ENCODE measurements around the gene MSLN. TPM values are rescaled to one million over a fixed set of nuclear protein-coding genes. Genes with fewer than 3 reads are reported as not detected.
"Not testable (repeated sequence)": the region's sequence is repeated elsewhere in the genome, so short reads cannot be mapped to it uniquely, and the experiment has no call there.

MSLN gene
- 0.34 TPM for polyA plus RNA-seq (ENCODE audit: insufficient read length)

- no peak for DNase-seq (ENCODE audit: low read depth)
These were observed at the start of gene MSLN for GRCh38 chr16:760545-761343. Gene MSLN, plus strand, starts transcription at chr16:760734. Its CDS starts 1,947 bp downstream, at chr16:762681.

- DNase-seq (ENCODE audit: low read depth), result no peak
These were observed 49.5 kb upstream of the MSLN start for GRCh38 chr16:711084-711483.

GRCh38 chr16:711548-712320 is 48.8 kb upstream of the MSLN start:
- no peak for DNase-seq (ENCODE audit: low read depth)

GRCh38 chr16:712740-713250 is 47.7 kb upstream of the MSLN start:
- DNase-seq (ENCODE audit: low read depth), result not testable (repeated sequence)

GRCh38 chr16:714079-714478 is 46.5 kb upstream of the MSLN start:
- no peak for DNase-seq (ENCODE audit: low read depth)

- no peak for DNase-seq (ENCODE audit: low read depth)
These were observed 45.7 kb upstream of the MSLN start, which contains the start of gene METRN for GRCh38 chr16:714558-715476. Gene METRN, plus strand, starts transcription at chr16:715118. Its CDS starts 172 bp downstream, at chr16:715290.

- DNase-seq (ENCODE audit: low read depth), result no peak
These were observed 44.9 kb upstream of the MSLN start for GRCh38 chr16:715477-716199.

GRCh38 chr16:716200-716568 is 44.4 kb upstream of the MSLN start:
- no peak for DNase-seq (ENCODE audit: low read depth)

- no peak for DNase-seq (ENCODE audit: low read depth)
These were observed 43.7 kb upstream of the MSLN start for GRCh38 chr16:716768-717325.

GRCh38 chr16:717450-718245 is 42.9 kb upstream of the MSLN start:
- DNase-seq (ENCODE audit: low read depth), result no peak

- DNase-seq (ENCODE audit: low read depth), result no peak
These were observed 42.1 kb upstream of the MSLN start for GRCh38 chr16:718389-718788.

GRCh38 chr16:718922-719321 is 41.6 kb upstream of the MSLN start:
- no peak for DNase-seq (ENCODE audit: low read depth)

GRCh38 chr16:719815-720446 is 40.6 kb upstream of the MSLN start:
- no peak for DNase-seq (ENCODE audit: low read depth)

GRCh38 chr16:720447-720989 is 40.0 kb upstream of the MSLN start:
- DNase-seq (ENCODE audit: low read depth), result no peak

- DNase-seq (ENCODE audit: low read depth), result no peak
These were observed 39.4 kb upstream of the MSLN start, which contains the start of gene ANTKMT for GRCh38 chr16:720990-721764. Gene ANTKMT, plus strand, starts transcription at chr16:721146. Its CDS starts 129 bp downstream, at chr16:721275.

GRCh38 chr16:721765-722540 is 38.6 kb upstream of the MSLN start:
- no peak for DNase-seq (ENCODE audit: low read depth)

Data from forelimb muscle (tissue), 1 donor.